GM12891 (cell line): ENCODE data around the gene FBXO15.

Experiments
- PAX5 ChIP-seq: IDR thresholded peaks from 2 replicates; pipeline ENCODE4 v1.6.1; 2011; ENCODE audit warnings: low read length, moderate library complexity, mild to moderate bottlenecking; ENCODE audit not compliant: insufficient read depth, severe bottlenecking
- POLR2A ChIP-seq: IDR thresholded peaks from 2 replicates; pipeline ENCODE4 v1.6.1; 2011; ENCODE audit warnings: low read depth, low read length, control low read depth
- POLR2AphosphoS5 ChIP-seq: IDR thresholded peaks from 2 replicates; pipeline ENCODE4 v1.6.1; 2011; ENCODE audit warnings: low read depth, low read length, control low read depth
- TAF1 ChIP-seq: IDR thresholded peaks from 2 replicates; pipeline ENCODE4 v1.6.1; 2011; ENCODE audit warnings: low read depth, low read length, control low read depth

GRCh38 chr18:74194691-74195090 is 47.1 kb upstream of the FBXO15 start:
- TF ChIP-seq POLR2A (no peak), PAX5 (no peak), POLR2AphosphoS5 (no peak), TAF1 (no peak)
